Astrocyte of the cerebellum (primary cell): ENCODE results near the gene TTLL11.
"Not testable (repeated sequence)": the region's sequence is repeated elsewhere in the genome, so short reads cannot be mapped to it uniquely, and the experiment has no call there.

ENCODE experiments used
- DNase-seq: peaks from one replicate; pipeline ENCODE4 v3.0.0-alpha.2; 2011; ENCODE audit warnings: low read depth
- H3K4me3 ChIP-seq: 2 replicates; pipeline ENCODE4 v1.5.1; 2011; ENCODE audit warnings: mild to moderate bottlenecking, low read depth, low read length, moderate library complexity
- CTCF ChIP-seq: IDR thresholded peaks from 2 replicates; pipeline ENCODE4 v1.5.1; 2012; ENCODE audit warnings: low read length, low read depth, moderate library complexity, mild to moderate bottlenecking; ENCODE audit errors: missing control alignments
- in situ Hi-C: cut with HindIII; loops from 2 replicates; pipeline ENCODE4 v1.10.0; 2017; ENCODE audit warnings: low sequenced_read_pairs

TTLL11 gene

GRCh38 chr9:122120316-122121071 is 27.4 kb upstream of the TTLL11 start:
- in situ Hi-C loops = no loop called here
- H3K4me3 ChIP-seq = no peak overlapping the region
- DNase-seq = no peak
- TF ChIP-seq CTCF = no peak

- in situ Hi-C loops = no loop called here
- no peak for DNase-seq
- H3K4me3 ChIP-seq = no peak overlapping the region
- no peak for TF ChIP-seq CTCF
These were observed 26.6 kb upstream of the TTLL11 start for GRCh38 chr9:122119721-122120120.

DNA sequence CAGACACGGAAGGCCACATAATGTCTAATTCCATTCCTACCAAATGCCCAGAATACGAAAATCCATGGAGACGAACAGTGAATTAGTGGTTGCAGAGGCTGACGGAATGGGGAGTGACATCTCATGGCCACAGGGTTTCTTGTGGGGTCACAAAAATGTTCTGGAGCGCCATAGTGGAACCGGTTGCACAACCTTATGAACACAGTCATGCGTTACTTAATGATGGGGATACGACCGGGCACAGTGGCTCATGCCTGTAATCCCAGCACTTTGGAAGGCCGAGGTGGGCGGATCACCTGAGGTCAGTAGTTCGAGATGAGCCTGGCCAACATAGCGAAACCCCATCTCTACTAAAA is 26.0 kb upstream of the TTLL11 start:
- H3K4me3 ChIP-seq = no peak overlapping the region
- no peak for TF ChIP-seq CTCF
- in situ Hi-C loops = no loop called here
- DNase-seq = no peak

DNA sequence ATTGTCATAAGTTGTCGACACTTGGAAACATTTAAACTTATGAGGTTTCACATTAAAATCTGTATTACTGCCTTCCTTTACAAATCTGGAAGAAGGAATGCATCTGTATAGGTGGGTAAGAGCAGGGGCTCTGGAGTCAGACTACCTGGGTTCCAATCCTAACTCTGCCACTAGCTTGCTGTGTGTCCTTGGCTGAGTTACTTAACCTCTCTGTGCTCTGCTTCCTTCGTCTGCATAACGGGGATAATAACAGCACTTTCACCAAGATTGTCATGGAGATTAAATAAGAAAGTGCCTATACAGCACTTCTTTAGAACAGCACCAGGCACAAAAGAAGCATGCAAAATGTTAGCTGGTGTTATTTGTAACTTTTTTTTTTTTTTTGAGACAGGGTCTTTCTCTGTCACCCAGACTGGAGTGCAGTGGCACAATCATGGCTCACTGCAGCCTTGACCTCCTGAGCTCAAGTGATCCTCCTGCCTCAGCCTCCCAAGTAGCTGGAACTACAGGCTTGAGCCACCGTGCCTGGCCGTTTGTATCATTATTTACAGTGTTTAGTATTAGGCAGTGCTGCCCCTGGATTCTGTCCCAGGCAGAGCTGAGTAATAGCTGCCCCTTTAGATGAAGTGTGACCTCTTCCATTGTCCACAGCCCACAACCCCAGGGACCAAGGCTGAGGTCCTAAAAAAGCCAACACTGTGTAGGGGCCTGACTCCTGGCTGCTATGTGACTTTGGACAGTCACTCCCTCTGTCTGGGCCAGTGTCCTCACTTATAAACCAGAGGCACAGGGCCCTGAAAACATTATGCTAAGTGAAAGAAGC is 25.4 kb upstream of the TTLL11 start:
- H3K4me3 ChIP-seq = no peak overlapping the region
- DNase-seq = no peak
- in situ Hi-C loops = no loop called here
- no peak for TF ChIP-seq CTCF

DNA sequence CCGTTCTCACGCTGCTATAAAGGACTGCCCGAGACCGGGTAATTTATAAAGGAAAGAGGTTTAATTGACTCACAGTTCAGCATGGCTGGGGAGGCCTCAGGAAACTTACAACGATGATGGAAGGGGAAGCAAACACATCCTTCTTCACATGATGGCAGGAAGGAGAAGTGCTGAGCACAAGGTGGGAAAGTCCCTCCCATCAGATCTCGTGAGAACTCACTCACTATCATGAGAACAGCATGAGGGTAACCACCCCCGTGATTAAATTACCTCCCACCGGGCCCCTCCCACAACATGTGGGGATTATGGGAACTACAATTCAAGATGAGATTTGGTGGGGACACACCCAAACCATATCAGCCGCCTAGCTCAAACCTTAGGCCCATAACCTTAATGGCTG is 24.1 kb upstream of the TTLL11 start:
- in situ Hi-C loops, DNase-seq, H3K4me3 ChIP-seq: not testable (repeated sequence)

DNA sequence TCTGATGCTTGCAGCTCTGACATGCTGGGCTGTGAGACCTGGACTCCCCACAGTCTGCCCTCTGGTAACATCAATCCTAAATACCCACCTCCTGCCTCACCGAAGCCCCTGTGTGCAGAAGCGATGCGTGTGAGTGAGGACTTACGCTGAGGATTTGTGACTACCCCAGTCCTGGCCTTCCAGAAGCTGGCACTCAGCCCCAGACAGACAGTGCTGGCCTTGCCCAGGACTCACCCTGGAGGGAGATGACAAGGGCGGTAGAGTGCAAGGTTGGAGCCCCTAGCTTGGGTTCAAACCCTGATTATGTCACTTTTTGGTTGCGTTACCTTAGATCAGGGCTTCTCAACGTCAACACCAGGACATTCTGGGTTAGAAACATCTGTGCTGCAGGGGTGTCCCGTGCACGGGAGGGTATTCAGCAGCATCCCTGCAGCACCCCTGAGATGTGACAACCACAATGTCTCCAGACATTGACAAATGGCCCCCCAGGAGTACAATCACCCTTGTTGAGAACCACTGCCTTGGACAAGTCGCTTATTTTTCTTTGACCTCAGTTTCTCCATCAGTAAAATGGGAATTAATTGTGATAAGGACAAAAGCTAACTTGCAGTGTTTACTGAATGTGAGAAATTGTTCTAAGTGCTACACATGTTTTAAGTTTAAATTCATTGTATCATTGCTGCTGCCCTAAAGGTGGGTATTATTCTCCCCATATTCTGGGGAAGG is 23.5 kb upstream of the TTLL11 start:
- in situ Hi-C loops = no loop called here
- no peak overlapping the region for H3K4me3 ChIP-seq
- TF ChIP-seq CTCF = no peak
- DNase-seq = no peak
